Neuron (in vitro differentiated cells): ENCODE results near the gene RFX3.

ENCODE experiments used
- H2AFZ ChIP-seq: one replicate; pipeline ENCODE4 v1.6.1; 2013; ENCODE audit warnings: low read depth, mild to moderate bottlenecking, inconsistent platforms, low read length, moderate library complexity
- H3K27me3 ChIP-seq: one replicate; pipeline ENCODE4 v1.6.1; 2013; ENCODE audit warnings: low read length; ENCODE audit not compliant: insufficient read depth
- H3K36me3 ChIP-seq: one replicate; pipeline ENCODE4 v1.6.1; 2013; ENCODE audit warnings: low read length; ENCODE audit not compliant: insufficient read depth
- H3K4me1 ChIP-seq: one replicate; pipeline ENCODE4 v1.6.1; 2013; ENCODE audit warnings: low read length; ENCODE audit not compliant: insufficient read depth
- H3K4me3 ChIP-seq: 2 replicates; pipeline ENCODE4 v1.5.1; 2013; ENCODE audit warnings: mild to moderate bottlenecking, low read length, moderate library complexity
- H3K9me3 ChIP-seq: one replicate; pipeline ENCODE4 v1.6.1; 2013; ENCODE audit warnings: low read length

The RFX3 gene

DNA sequence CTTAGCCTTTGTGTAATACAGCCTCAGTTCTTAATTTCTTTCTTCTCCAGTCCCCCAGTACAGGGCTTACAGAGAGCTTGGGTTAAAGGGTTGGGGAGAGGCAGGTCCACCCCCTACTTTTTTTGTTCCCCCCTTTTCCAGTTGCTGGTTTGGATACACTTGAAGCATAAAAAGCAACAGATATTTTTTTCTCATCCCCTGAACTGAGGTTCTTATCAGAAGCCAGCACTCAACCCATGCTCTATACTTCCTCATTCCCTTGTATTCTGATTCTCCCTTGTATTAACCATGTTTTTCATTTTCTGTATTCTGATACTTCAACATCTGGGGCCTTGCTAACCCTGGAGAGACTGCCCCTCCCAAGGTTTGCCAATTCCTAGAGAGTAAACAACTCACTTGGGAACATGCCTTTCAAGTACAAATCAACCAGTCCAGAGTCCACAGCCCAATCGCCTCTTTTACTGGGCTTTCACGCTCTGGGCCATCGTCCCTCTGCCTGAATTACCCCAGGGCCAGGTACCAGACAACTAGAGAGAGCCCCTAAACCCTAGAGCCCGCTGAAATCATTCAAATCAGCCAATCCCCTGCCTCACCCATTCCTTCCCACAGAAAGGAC lies 348.5 kb downstream of the RFX3 start:
- peak overlapping the region; percentile 18 for H2AFZ ChIP-seq
- no peak overlapping the region for H3K4me3 ChIP-seq
- H3K27me3 ChIP-seq, result no peaks in the 10 kb centered on the region
- H3K4me1 ChIP-seq, result peaks cover 9% of the 10 kb centered on the region
- H3K9me3 ChIP-seq, result no peaks in the 10 kb centered on the region
- no peaks in the 10 kb centered on the region for H3K36me3 ChIP-seq

DNA sequence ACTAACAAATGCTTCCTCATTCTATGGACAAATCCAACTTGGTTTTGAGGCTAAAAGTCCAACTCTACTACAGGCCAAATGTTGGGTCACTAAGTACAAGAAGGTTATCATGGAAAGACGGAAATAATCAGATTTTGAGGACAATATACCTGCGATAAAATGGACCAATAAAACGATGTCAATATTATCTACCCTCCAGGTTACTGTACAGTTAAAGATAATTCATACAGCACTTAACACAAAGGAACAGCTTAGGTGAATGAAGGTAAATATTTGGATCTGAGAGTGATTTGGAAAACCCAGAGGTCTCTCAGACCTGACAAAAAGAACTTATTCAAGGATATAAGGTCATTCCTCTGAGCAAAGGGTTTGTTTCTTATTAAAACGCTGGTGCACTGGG lies 352.4 kb downstream of the RFX3 start:
- Histone ChIP-seq H3K9me3 (no peaks in the 10 kb centered on the region), H3K4me3 (no peak overlapping the region), H3K36me3 (no peaks in the 10 kb centered on the region), H3K27me3 (no peaks in the 10 kb centered on the region), H2AFZ (no peak overlapping the region), H3K4me1 (peaks cover 9% of the 10 kb centered on the region)

DNA sequence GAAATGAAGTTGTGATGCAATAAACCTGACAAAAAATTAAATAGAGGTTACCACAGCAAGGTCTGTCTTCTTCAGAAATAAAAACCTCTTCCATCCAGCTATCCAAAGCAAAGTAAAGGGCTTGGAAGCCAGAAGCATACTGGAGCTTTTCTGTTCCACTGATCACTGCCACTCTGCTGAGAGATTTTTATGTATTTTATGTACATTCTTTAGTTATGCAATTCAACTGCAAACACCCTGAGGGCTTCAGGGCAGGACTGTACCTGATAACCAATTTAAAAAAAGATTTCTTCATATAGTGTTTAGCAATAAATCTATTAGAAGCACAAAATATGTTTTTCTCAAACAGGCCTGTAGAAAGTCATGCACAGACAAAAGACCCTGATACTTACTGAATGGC lies 355.0 kb downstream of the RFX3 start:
- Histone ChIP-seq H3K27me3 (no peaks in the 10 kb centered on the region), H3K4me1 (no peaks in the 10 kb centered on the region), H3K9me3 (no peaks in the 10 kb centered on the region), H3K36me3 (no peaks in the 10 kb centered on the region), H3K4me3 (no peak overlapping the region), H2AFZ (no peak overlapping the region)
